H1 (cell line): Measurements from ENCODE around the gene HAGH.

Source experiments
- ATF3 ChIP-seq: IDR thresholded peaks from 2 replicates; pipeline ENCODE4 v1.6.1; 2011; ENCODE audit warnings: low read depth, mild to moderate bottlenecking, low read length; ENCODE audit not compliant: insufficient read depth
- CEBPB ChIP-seq: IDR thresholded peaks from 2 replicates; pipeline ENCODE4 v1.6.1; 2012; ENCODE audit warnings: low read depth, low read length
- CTCF ChIP-seq, 3 experiments: IDR thresholded peaks; 1 replicate in 2 of 3; 2 replicates in 1 of 3; pipeline versions ENCODE4 v1.5.1 to v1.6.1; 2011; ENCODE audit warnings: low read length in 3 of 3, mild to moderate bottlenecking in 3 of 3, inconsistent platforms in 2 of 3, low read depth in 1 of 3, moderate library complexity in 1 of 3; ENCODE audit not compliant: insufficient read depth in 1 of 3; ENCODE audit errors: control extremely low read depth in 1 of 3
- EZH2 ChIP-seq: fragments of 200-600 bp; sonication (generic); IDR thresholded peaks from 2 replicates; pipeline ENCODE4 v1.7.1; 2012; ENCODE audit warnings: low read depth, mild to moderate bottlenecking, moderate library complexity, low read length, inconsistent platforms; ENCODE audit not compliant: severe bottlenecking
- KDM1A ChIP-seq: fragments of 200-600, 300-600 bp; sonication (generic); IDR thresholded peaks from 2 replicates; pipeline ENCODE4 v1.7.1; 2016; ENCODE audit warnings: mild to moderate bottlenecking, low read length, borderline replicate concordance
- MAX ChIP-seq: IDR thresholded peaks from 2 replicates; pipeline ENCODE4 v1.6.1; 2012; ENCODE audit warnings: inconsistent platforms
- POLR2A ChIP-seq, 2 experiments: IDR thresholded peaks; 1 replicate in 1 of 2; 2 replicates in 1 of 2; pipeline ENCODE4 v1.6.1; 2011; ENCODE audit warnings: low read depth in 2 of 2, low read length in 2 of 2, mild to moderate bottlenecking in 2 of 2; ENCODE audit errors: control extremely low read depth in 1 of 2
- POLR2AphosphoS5 ChIP-seq: IDR thresholded peaks from 2 replicates; pipeline ENCODE4 v1.6.1; 2011; ENCODE audit warnings: low read depth, low read length
- SRF ChIP-seq: IDR thresholded peaks from 2 replicates; pipeline ENCODE4 v1.6.1; 2011; ENCODE audit warnings: mild to moderate bottlenecking, low read depth, low read length, moderate library complexity
- TBP ChIP-seq: IDR thresholded peaks from 2 replicates; pipeline ENCODE4 v1.6.1; 2011; ENCODE audit warnings: low read depth, low read length, improper control_type of control experiment

- no peak for TF ChIP-seq ATF3
- TF ChIP-seq POLR2A (IDR thresholded peaks at IDR 0.05; ENCODE audit: control extremely low read depth in 1 of 2, low read depth in 2 of 2, low read length in 2 of 2) = no peak
- TF ChIP-seq MAX = no peak
- TF ChIP-seq POLR2AphosphoS5 = no peak
- no peak for TF ChIP-seq TBP
- no peak for TF ChIP-seq SRF
- no peak for TF ChIP-seq KDM1A
- TF ChIP-seq CTCF (IDR thresholded peaks at IDR 0.05; ENCODE audit: control extremely low read depth in 1 of 3, insufficient read depth in 1 of 3, low read depth in 1 of 3, low read length in 3 of 3) = no peak
- no peak for TF ChIP-seq EZH2
- no peak for TF ChIP-seq CEBPB
Measured at GRCh38 chr16:1821861-1822611, 4.6 kb downstream of the HAGH start.
